ENCODE measurements around the gene KIRREL3. TPM values are rescaled to one million over a fixed set of nuclear protein-coding genes. Genes with fewer than 3 reads are reported as not detected.

The KIRREL3 gene
- total and polyA plus RNA-seq, 2 of the 8 experiments (the other 6 are each of a cell fraction or from before 2014, with no cell fraction given) = 0.29 to 0.32 TPM

- FAIRE-seq (no peak), DNase-seq (ENCODE audit: low read depth in 1 of 2, low spot score in 2 of 2) (no peak)
- no peak overlapping the region for H2BK5ac ChIP-seq (ENCODE audit: low read depth, low read length)
- H2BK12ac ChIP-seq (ENCODE audit: low read depth, low read length) = no peak overlapping the region
- H3K4me2 ChIP-seq (ENCODE audit: insufficient read depth in 1 of 2, low read depth in 2 of 2, low read length in 2 of 2) = no peak overlapping the region
- peaks cover 10 to 14% of the 10 kb centered on the region in 2 experiments; a peak in 3 of 4 replicates for H3K9me3 ChIP-seq (ENCODE audit: insufficient read depth in 2 of 2, low read depth in 1 of 2, low read length in 1 of 2)
- H3K36me3 ChIP-seq (ENCODE audit: control insufficient read depth in 2 of 4, insufficient read depth in 4 of 4, low read length in 3 of 4) = no peaks in the 10 kb centered on the region
- H3K9ac ChIP-seq (replicated peaks in 1 of 4; ENCODE audit: extremely low read depth in 1 of 4, low read depth in 3 of 4, low read length in 3 of 4) = no peak overlapping the region
- no peak overlapping the region for H2AK5ac ChIP-seq (ENCODE audit: low read depth, low read length)
- no peaks in the 10 kb centered on the region for H3K23me2 ChIP-seq (ENCODE audit: low read depth, low read length)
- H4K5ac ChIP-seq (ENCODE audit: insufficient read length, low read depth, low read length) = no peak overlapping the region
- ChIA-PET CTCF (ENCODE audit: partially characterized antibody) (interaction anchor here (0.7 to 3.4 kb wide), 17 partner anchors 10 to 491 kb away, joined by 3 to 20 read pairs (median 4); no protein-coding TSS in a partner anchor), POLR2A (ENCODE audit: partially characterized antibody) (no interaction called here)
- no peak overlapping the region for H4K91ac ChIP-seq (replicated peaks; ENCODE audit: insufficient read length, low read length)
- no peak overlapping the region for H2BK20ac ChIP-seq (ENCODE audit: low read length)
- H3K79me2 ChIP-seq (ENCODE audit: control insufficient read depth in 1 of 2, insufficient read depth in 2 of 2, low read length in 2 of 2) = no peaks in the 10 kb centered on the region
- no peaks in the 10 kb centered on the region for H3K27me3 ChIP-seq (replicated peaks in 1 of 4; ENCODE audit: control insufficient read depth in 3 of 4, extremely low read depth in 1 of 4, insufficient read depth in 3 of 4, low read length in 3 of 4)
- H2AFZ ChIP-seq (ENCODE audit: low read length) = no peak overlapping the region
- no peak overlapping the region for H3K23ac ChIP-seq (ENCODE audit: insufficient read length)
- no peaks in the 10 kb centered on the region for H3K4me1 ChIP-seq (replicated peaks in 1 of 4; ENCODE audit: control insufficient read depth in 3 of 4, insufficient read depth in 4 of 4, low read length in 3 of 4)
- no peak overlapping the region for H3K18ac ChIP-seq (ENCODE audit: extremely low read depth, low read length)
- H3K79me1 ChIP-seq (ENCODE audit: low read depth, low read length) = no peaks in the 10 kb centered on the region
- H3K27ac ChIP-seq (ENCODE audit: low read depth, low read length) = no peak overlapping the region
- no peak overlapping the region for H2BK120ac ChIP-seq (replicated peaks; ENCODE audit: low read depth, low read length)
- TF ChIP-seq FOSL1 (IDR thresholded peaks at IDR 0.05; ENCODE audit: insufficient read depth, low read depth, low read length) = no peak
- no peak for TF ChIP-seq BCL11A (IDR thresholded peaks at IDR 0.05; ENCODE audit: low read depth in 2 of 2, low read length in 2 of 2)
- no peak for TF ChIP-seq SUZ12 (IDR thresholded peaks at IDR 0.05; ENCODE audit: low read length)
- TF ChIP-seq, protein P1, sequence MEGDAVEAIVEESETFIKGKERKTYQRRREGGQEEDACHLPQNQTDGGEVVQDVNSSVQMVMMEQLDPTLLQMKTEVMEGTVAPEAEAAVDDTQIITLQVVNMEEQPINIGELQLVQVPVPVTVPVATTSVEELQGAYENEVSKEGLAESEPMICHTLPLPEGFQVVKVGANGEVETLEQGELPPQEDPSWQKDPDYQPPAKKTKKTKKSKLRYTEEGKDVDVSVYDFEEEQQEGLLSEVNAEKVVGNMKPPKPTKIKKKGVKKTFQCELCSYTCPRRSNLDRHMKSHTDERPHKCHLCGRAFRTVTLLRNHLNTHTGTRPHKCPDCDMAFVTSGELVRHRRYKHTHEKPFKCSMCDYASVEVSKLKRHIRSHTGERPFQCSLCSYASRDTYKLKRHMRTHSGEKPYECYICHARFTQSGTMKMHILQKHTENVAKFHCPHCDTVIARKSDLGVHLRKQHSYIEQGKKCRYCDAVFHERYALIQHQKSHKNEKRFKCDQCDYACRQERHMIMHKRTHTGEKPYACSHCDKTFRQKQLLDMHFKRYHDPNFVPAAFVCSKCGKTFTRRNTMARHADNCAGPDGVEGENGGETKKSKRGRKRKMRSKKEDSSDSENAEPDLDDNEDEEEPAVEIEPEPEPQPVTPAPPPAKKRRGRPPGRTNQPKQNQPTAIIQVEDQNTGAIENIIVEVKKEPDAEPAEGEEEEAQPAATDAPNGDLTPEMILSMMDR (IDR thresholded peaks at IDR 0.05; ENCODE audit: control extremely low read depth in 1 of 3, insufficient read depth in 1 of 3, low read depth in 1 of 3, low read length in 3 of 3) = peak; percentile 50 to 76 (median 64)
- TF ChIP-seq RAD21 (IDR thresholded peaks at IDR 0.05 in 1 of 2, conservative IDR thresholded peaks at IDR 0.05 in 1 of 2; ENCODE audit: low read depth in 2 of 2, low read length in 2 of 2) = peak; percentile 79 to 82
- no peaks in the 10 kb centered on the region for H4K20me1 ChIP-seq (replicated peaks in 1 of 2; ENCODE audit: control insufficient read depth in 1 of 2, insufficient read depth in 2 of 2, low read length in 2 of 2)
- no peak overlapping the region for H4K8ac ChIP-seq (ENCODE audit: extremely low read depth, insufficient read depth, low read length)
- H3K4me3 ChIP-seq (ENCODE audit: extremely low read depth in 1 of 4, insufficient read depth in 2 of 4, low read depth in 3 of 4, low read length in 4 of 4) = no peak overlapping the region
- 76% methylated on average over 4 of the region's 5 CpGs; no CpG with 5 or more reads in 1 of the 2 experiments for WGBS, 2 experiments (ENCODE audit: extremely low coverage in 1 of 2, insufficient coverage in 1 of 2, insufficient read length in 1 of 2, insufficient replicate concordance in 2 of 2, low coverage in 1 of 2, low lambda C conversion rate in 2 of 2, missing lambda C conversion rate in 1 of 2)
- no peak overlapping the region for H3K4ac ChIP-seq (replicated peaks; ENCODE audit: insufficient read length, low read depth, low read length)
- no peak overlapping the region for H2BK15ac ChIP-seq (ENCODE audit: low read length)
- H3K14ac ChIP-seq (ENCODE audit: insufficient read length) = no peak overlapping the region
- no peak overlapping the region for H3K56ac ChIP-seq (replicated peaks; ENCODE audit: insufficient read length, low read depth, low read length)
These were observed 125.7 kb downstream of the KIRREL3 start for GRCh38 chr11:126874831-126875230.

All from H1 (cell line).